ENCODE results near the gene APEH.

GRCh38 chr3:49669352-49669751 lies 4.8 kb upstream of the APEH start:
- TF ChIP-seq EZH2 (IDR thresholded peaks at IDR 0.05) (no peak), POLR2AphosphoS5 (IDR thresholded peaks at IDR 0.05; ENCODE audit: borderline replicate concordance, low read depth, low read length) (no peak)

Data from SK-N-MC (cell line).